Kidney glomerular epithelial cell (primary cell): Measurements from ENCODE around the gene TICAM2.

Source experiments
- DNase-seq: peaks from one replicate; lab custom pipeline; 2025; lab: John Stamatoyannopoulos, UW

Gene TICAM2

DNA sequence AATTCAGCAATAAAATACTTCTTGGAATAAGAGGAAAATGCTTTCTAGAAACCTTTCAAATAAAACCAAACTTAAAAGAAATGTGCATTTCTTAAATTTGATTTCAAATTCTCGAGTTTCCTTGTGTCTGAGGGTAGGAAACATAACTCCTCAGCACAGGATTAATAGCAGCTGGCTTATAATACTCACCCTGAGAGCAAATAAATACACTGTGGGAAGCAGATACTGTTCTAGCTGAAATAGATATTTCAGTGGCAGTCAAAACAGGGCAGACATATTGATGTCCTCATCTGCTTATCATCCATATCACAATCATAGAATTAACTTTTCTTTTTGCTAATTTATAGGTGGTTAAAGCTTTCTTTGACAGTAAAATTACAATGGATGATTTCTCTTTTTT is 33.6 kb downstream of the TICAM2 start:
- DNase-seq = no peak

DNA sequence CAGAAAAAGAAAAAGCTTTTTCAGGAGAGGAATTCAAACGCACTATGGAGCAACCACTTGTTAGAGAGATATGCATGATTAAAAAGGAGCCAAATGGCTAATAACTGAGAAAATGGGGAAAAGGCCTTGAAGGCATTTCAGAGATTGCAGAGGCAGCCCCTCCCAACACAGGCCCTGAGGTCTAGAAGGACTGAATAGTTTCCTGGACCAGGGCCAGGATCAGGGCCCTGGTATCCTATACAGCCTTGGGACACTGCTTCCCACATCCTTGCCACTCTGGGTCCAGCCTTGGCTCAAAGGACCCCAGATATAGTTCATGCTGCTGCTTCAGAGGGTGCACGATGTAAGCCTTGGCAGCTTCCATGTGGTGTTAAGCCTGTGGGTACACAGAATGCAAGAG is 37.0 kb downstream of the TICAM2 start:
- DNase-seq = no peak

DNA sequence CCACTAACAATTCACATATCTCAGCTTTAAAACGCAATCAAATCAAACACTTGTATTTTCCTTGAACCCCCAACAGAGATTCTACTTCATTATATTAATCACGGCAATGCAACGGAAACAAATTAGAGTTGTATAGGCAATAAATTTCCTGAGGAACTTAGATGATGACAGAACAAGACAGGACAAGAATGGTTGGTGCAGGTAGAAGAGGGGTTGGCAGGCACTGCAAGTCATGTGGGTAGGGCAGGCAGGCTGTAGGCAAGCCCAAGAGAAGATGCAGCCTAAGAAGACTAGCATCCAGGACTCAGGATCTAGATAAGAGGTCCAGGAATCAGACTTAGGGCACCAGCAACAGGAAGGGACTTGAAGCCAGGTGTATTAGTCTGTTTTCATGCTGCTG is 41.1 kb downstream of the TICAM2 start:
- no peak for DNase-seq

DNA sequence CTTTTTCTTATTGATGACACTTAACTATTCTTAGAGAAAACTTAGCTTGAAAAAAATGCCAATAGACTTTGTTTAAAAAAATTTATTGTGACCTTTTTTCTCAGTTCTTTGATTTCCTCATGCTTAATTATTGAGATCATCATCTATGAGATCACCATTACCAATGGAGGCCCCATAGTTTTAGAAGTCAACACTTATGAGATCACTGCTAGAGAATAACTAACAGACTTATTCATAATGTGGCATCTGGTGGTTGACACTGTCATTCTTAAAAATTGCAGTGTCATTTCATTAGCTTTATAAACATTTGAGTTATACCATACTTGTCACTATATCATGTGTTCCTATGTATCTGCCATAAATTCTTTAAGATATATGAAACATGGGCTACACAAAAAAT is 42.8 kb downstream of the TICAM2 start:
- peak; percentile 51 for DNase-seq

- no peak for DNase-seq
These were observed 43.8 kb downstream of the TICAM2 start for GRCh38 chr5:115558388-115558956.

DNA sequence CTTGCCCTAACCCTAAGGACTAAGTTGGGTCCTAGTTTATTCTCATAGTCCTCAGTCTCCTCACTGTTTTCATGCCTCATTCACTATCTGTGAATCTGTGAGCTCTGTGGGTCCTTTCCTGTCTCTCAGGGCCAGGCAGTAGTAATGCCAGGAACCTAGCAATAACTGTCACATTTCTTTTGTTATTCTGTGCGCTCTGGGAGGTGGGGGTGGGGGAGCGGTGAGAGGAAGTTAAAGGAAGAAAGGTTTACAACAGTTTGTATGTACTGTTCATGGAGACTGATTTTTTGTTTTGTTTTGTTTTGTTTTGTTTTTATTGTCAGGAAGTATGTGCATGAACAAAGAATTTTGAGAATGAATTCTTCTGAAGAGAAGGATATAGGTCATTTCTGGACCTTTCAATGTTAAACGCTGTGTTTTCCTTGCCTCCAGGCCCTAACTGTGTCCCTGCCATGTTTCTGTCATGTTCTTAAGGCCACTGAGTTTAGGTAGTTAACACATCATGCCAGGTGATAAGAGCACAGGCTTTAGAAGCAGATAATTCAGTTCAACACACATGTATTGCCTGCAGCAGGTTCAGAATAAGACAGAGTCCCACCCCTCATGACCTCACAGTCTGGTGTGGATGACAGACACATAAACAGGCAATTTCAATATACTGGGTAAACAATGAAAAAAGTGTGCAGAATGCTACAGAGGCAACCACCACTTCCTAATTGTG is 44.5 kb downstream of the TICAM2 start:
- DNase-seq = no peak

DNA sequence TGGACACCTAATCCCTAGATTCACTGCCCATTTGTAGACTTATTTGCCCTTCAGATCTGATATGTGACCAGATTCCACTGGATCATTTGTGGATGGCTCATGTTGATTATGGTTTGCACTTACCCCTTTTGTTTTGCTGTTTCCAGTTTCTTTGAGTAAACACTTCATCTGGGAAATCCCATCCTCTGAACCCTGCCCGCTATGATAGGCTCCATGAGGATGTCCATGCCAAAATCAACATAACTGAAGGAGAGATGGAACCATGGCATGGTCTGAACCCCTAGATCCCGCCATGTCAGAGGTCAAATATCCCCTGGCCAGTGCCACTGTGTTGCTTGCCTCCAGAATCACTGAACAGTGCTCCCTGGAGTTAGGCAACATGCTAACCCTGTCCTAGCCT is 46.0 kb downstream of the TICAM2 start:
- DNase-seq = no peak

- DNase-seq = no peak
These were observed 47.1 kb downstream of the TICAM2 start for GRCh38 chr5:115555084-115555633.

- DNase-seq = no peak
These were observed 49.2 kb downstream of the TICAM2 start for GRCh38 chr5:115553082-115553481.

- DNase-seq = no peak
These were observed 50.9 kb downstream of the TICAM2 start for GRCh38 chr5:115551415-115551814.

DNA sequence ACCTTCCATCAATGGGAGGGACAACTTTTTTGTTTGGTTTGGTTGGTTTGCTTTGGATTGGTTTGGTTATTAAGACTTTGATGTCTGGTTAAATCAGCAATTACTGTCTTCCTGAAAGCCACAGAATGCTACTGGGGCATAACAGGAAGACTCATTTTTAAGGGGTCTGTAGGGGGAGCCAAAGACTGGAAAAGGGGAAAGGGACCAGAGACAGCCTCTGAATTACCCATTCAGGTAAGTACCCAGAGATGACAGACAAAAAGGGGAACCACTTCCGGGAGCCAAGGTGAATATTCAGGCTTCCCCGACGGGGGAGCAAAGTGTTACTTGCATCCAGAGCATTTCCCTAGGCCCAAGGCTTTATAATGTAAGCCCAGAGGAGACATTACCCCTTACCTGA is 53.1 kb downstream of the TICAM2 start:
- no peak for DNase-seq

GRCh38 chr5:115548683-115549082 is 53.6 kb downstream of the TICAM2 start:
- no peak for DNase-seq

GRCh38 chr5:115545351-115545882 is 56.9 kb downstream of the TICAM2 start:
- no peak for DNase-seq

- DNase-seq = peak; percentile 92
These were observed 57.6 kb downstream of the TICAM2 start, which contains the start of gene FEM1C for GRCh38 chr5:115544436-115545350. Gene FEM1C, minus strand, starts transcription at chr5:115544775. Its CDS starts 1,282 bp downstream, at chr5:115543493.

GRCh38 chr5:115544043-115544435 is 58.2 kb downstream of the TICAM2 start:
- no peak for DNase-seq

- DNase-seq = peak; percentile 60
These were observed 58.8 kb downstream of the TICAM2 start for GRCh38 chr5:115543365-115544042.

DNA sequence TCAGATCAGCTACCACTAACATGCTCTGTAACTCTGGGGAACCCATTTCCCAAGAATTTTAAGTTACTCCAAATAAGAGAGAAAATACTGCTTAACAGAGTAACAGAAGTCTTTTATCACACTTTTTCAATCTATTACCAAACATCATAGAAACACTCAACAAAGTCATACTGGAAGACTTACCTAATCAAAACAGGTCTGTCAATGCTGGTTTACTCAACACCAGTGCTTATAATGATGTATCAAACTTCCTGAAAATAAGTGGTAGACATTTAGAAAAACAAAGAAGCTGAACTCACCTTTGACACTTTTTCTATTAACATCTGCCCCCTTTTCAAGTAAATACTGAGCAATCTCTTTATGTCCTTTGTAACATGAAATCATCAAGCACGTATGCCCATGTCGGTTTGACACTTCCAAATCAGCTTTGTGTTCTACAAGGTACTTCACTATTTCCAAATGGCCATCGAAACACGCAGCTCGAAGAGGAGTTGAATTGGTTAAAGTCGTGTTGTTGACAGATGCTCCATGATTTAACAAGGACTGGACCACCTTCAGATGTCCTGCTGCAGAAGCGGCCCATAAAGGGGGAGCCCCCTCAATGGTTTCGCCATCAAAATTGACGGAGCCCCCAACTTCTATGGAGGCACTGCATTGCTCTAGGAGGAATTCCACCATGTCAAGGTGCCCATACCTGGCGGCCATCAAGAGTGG is 59.5 kb downstream of the TICAM2 start:
- DNase-seq = no peak

DNA sequence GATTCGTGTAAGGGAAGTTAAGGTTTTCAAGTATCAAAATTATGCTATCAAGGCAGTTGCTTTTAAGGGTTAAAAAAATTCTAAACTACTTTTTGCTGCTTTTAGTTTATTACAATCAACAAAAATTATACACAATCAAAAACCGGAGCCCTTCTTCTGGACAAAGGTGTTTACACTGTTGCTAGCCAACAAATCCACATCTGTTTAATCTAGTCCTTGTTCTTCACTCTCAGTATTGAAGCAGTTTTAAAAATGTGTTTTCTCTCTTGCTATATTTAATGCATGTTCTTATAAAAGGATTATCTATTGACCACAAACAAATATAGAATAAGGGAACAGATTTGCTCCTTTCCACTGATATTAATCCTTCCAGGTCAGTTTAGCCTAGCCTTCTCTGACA is 60.2 kb downstream of the TICAM2 start:
- no peak for DNase-seq

GRCh38 chr5:115541611-115542010 is 60.7 kb downstream of the TICAM2 start:
- DNase-seq = no peak

- DNase-seq = no peak
These were observed 66.7 kb downstream of the TICAM2 start for GRCh38 chr5:115535479-115536035.

- no peak for DNase-seq
These were observed 69.8 kb downstream of the TICAM2 start for GRCh38 chr5:115532517-115532916.
